HG03575 (cell line): ENCODE results near the gene LOXL1.
"Not testable (repeated sequence)": the region's sequence is repeated elsewhere in the genome, so short reads cannot be mapped to it uniquely, and the experiment has no call there.

Experiments used
- ATAC-seq: cut with Tn5 transposase; IDR thresholded peaks from one replicate; pipeline ENCODE4 v1.9.1; 2021; ENCODE audit not compliant: unreplicated experiment, insufficient number of reproducible peaks, low FRiP score; ENCODE audit errors: extremely low read depth

LOXL1 gene

DNA sequence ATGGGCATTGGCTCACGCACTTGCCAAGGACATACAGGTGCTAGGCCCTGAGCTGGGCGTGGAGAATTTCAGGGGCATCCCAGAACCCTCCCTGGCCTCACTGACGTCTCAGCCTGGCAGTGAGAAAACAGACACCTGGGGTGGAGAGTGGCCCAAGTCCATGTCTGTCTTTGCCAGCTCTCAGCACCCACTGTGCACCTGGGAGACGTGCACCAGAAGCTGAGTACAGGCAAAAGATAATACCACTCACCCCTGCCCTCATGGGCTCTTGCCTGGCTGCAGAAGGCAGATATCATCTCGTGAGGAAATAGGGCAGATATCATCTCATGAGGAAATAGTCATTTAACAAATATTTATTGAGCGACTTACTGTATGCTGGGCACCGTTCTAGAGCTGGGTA lies 8.0 kb downstream of the LOXL1 start:
- ATAC-seq, result no peak

DNA sequence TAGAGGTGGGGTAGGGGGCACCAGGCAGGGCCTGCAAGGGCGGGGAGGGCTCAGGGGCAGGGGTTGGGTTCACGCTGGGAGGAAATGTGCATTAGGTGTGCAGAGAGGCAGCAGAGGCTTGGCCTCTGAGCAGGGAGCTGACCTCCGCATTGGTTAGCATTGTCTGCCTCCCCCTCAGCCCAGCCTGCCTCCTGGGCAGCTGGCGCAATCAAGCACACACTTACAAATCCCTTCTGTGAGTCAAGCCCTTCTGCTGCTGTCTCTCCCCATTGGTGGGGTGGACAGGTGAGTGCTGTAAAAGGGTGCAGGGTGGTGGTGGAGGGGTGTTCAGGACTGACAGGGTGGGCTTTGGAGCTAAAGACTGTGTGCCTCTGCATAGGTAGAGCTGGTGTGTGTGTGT lies 9.3 kb downstream of the LOXL1 start:
- no peak for ATAC-seq

DNA sequence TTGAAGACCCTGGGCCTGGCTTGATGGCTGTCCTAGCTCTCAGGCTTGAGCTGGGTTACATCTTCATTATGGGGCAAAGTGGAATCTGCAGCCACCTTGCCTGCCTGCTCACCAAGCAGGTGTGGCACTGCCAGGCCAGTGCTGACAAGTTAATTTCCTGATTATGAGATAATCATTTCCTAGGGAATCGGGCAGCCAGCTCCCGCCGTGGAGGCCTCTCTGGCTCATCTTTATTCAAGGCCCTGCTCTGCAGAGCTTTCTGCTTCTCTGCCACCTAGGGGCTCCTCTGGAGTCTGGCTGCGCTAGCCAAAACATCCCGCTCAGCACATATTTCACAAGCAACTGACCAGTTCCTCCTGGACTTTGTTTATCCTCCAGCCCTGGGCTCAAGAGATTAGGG lies 9.9 kb downstream of the LOXL1 start:
- ATAC-seq, result no peak

DNA sequence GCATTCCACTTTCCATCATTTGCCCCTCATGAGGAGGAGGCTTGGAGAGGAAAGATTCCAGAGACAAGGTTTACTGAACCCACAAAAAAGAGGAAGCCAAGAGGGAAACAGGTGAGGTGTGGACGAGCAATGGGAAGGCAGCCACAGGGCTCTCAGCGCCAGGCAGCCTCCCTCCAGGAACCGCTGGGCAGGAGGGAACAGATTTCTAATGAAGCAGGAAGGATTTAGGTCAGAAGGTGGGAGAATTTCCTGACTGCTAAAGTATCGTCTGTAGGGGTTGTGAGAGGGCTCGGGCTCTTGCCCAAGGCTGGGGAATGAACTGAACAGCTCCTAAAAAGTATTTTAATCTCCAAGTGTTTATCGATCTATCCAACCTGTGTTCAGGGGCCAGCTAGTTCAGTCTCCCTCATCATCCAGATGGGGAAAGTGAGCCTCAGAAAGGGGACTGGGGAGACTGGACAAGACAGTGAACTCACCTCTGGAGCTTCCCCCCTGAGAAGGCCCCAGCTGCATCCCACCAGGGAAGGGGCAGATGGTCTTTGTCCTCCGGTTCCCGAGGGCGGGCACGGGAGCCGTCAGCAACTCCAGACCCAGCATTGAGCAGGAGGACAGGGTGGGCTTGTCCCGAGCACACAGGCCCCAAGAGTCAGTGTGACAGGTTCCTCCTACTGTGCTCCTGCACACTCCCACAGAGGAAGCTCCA lies 10.5 kb downstream of the LOXL1 start:
- no peak for ATAC-seq

DNA sequence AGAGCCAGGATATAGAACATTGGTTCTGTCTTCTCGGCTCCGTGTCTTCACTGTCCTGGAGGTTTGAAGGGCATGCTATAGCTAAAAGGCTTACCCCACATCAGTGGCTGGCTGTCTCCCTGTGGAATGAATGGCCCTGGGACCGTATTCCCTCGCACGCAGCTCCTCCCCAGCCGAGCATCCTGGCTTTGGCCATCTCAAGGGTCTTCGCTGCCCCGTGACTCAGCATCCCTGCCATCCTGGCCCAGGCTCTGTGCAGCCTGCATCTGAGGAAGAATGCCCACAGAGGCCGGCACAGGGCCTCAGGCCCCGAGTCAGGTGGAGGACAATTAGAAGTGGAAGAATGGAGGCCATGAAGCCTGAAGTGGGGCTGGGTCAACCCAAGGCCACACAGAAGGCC lies 11.0 kb downstream of the LOXL1 start:
- ATAC-seq, result no peak

DNA sequence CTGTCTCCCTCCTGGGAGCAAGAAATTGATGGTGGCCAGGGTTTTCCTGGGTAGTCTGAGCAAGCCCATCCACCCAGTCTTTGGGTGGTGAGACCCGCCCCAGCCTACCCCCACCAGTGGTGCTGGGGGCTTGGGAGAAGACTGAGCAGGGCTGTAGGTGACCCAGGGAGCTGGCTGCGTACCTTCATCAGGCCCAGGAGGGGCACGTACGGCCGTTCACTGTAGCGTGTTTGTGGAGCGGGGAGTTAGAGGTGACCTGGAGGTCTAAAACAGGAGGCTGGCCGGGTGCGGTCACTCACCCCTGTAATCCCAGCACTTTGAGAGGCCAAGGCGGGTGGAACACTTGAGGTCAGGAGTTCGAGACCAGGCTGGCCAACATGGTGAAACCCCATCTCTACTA lies 11.5 kb downstream of the LOXL1 start:
- ATAC-seq, result no peak

DNA sequence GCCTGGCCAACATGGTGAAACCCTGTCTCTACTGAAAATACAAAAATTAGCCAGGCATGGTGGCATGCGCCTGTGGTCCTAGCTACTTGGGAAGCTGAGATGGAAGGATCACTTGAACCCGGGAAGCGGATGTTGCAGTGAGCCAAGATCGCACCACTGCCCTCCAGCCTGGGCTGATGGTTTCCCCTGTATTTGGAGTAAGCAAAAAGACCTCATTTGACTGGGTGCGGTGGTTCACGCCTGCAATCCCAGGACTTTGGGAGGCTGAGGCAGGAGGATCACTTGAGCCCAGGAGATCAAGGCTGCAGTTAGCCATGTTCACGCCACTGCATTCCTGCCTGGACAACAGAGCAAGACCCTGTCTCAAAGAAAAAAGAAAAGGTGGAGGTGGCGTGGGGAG lies 12.3 kb downstream of the LOXL1 start:
- not testable (repeated sequence) for ATAC-seq

DNA sequence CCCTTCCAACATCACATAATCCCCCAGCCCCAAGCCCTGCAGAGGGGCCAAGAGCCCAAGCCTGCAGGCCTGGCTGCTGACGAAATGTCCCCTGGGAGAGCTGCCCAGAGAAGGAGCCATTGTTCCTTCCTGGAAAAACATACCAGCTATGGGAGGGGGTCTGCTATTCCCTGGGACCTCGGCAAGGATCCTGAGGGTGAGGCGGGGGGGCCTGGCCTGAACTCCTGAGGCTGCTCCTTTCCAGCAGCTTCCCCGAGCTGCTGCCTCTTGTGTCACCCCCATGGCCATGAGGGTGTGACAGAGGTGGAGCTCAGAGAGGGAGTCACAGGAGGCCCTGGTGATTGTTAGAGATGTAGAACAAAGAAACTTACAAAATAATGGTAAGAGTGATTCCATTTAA lies 12.9 kb downstream of the LOXL1 start:
- ATAC-seq, result no peak

DNA sequence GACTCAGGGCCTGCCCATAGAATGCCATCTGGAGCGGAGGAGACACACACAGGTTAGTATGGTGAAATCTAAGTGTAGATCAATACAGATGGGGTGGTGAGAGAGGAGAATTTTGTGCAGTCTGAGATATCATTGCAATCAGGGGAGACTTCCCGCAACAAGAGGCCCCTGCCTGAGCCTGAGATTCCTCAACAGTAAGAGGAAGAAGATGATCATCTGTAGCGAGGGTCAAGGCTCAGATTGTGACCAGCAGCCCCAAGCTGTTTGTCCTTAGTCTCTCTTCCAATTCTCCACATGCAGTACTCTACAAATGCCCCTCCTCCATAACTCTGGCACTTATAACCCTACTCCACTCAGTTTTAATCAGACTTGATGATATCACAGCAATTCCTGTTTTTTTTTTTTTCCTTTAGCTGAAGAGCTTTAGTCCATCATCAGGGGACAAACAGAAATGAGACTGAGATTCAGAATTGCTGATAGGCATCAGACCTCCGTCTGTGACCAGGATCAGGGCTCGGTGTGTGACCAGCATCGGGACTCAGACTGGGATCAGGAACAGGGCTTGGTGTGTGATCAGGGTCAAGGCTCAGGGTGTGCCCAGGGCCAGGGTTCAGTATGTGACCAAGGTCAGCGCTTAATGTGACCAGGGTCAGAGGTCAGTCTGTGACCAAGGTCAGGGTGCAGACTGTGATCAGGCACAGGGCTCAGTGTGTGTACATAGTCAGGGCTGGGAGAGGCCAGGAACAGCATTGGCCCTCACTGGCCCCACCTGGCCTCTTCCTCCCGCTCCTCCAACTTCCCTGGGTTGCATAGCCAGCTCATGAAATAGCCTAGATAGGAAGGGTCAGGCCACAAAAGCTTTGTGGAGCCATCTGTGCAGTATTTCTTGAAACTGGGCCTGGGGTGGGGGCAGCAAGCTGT lies 14.1 kb downstream of the LOXL1 start:
- ATAC-seq, result no peak

DNA sequence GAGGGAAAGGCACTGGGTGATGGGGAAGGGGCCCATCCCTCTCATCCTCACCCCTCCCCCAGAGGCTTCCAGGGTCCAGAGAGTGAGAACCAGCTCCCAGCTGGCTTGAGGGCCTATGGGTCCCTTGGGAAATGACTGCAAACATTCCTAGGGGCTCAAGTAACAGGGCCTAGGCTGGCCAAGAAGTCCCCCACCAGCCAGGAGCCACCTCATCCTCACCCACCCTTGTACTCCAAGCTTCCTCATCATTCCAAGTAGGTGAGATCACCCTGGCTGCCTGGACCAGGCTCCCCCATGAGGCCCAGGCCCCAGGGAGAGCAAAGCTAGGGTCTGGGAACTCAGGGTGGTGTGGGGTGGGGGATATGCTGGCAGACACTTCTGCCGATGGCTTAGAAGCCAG lies 14.8 kb downstream of the LOXL1 start:
- ATAC-seq, result no peak

DNA sequence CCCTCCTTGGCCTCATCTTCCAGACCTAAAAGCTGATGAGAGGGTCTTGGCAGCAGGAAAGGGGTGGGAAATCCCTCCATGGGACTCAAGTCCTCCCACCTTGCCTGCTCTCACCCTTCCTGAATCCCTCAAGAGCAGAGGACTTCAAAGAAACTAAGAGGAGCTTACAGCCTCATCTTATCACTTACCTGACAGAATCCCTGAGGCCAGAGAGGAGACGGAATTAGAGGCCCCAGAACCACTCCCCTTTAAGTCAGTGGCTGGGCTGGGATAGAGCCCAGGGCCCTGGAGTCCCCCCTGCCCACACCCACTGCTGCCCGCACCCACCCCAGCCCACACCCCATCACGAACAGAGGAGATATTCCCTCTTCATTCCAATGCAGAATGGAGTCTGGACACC lies 15.2 kb downstream of the LOXL1 start:
- no peak for ATAC-seq

DNA sequence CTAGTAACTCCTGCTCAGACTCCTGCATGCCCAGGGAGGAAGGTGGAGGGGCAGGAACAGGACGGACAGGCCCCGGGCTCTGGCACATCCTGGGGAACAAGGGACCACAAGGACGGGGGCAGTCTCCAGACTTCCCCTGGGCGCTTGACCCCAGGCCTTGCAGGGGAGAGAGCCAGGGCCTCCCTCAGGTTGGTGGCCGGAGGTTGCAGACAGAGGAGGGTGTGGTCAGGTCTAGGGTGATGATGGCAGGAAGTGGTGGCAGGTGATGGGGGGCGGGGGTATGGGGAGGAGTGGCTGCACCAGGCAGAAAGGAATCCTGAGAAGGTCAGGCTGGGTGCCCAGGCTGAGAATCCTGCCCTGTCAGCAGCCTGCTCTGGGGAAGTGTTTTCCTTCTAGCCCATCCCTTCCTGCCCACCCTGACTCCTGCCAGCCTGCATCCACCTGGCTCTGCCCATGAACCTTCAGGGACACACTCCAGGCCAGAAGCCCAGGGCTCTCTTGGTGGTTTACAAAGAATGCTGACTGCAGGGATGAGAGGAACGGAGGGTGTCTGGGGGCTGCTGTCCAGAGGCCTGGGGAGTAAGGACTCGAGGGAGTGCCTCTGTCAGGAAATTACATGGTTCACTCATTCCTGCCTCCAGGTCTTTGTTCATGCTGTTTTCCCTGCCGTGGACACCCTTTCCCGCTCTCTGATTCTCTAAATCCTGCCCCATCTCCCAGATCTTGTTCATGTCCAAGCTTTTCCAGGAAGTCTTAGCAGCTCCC lies 15.8 kb downstream of the LOXL1 start:
- ATAC-seq, result no peak

DNA sequence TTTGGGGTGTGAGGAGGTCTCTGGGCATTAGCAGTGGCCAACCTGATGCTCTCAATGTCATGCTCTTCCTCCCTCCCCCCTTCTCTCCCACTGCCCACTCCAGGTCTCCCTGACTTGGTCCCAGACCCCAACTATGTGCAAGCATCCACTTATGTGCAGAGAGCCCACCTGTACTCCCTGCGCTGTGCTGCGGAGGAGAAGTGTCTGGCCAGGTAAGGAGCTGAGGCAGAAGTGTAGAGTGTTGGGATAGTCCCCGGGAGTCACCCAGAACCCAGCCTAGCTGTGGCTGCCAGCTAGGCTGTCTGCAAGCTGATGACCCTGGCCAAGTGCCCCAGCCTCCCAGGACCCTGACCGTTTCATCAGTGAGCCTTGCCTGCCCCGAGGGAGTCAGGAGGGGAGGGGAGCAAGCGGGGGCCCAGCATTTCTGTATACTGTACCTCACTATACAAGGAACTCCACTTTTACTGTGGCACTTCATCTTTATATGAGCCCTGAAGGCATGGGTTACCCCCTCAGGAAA lies 16.5 kb downstream of the LOXL1 start:
- no peak for ATAC-seq

DNA sequence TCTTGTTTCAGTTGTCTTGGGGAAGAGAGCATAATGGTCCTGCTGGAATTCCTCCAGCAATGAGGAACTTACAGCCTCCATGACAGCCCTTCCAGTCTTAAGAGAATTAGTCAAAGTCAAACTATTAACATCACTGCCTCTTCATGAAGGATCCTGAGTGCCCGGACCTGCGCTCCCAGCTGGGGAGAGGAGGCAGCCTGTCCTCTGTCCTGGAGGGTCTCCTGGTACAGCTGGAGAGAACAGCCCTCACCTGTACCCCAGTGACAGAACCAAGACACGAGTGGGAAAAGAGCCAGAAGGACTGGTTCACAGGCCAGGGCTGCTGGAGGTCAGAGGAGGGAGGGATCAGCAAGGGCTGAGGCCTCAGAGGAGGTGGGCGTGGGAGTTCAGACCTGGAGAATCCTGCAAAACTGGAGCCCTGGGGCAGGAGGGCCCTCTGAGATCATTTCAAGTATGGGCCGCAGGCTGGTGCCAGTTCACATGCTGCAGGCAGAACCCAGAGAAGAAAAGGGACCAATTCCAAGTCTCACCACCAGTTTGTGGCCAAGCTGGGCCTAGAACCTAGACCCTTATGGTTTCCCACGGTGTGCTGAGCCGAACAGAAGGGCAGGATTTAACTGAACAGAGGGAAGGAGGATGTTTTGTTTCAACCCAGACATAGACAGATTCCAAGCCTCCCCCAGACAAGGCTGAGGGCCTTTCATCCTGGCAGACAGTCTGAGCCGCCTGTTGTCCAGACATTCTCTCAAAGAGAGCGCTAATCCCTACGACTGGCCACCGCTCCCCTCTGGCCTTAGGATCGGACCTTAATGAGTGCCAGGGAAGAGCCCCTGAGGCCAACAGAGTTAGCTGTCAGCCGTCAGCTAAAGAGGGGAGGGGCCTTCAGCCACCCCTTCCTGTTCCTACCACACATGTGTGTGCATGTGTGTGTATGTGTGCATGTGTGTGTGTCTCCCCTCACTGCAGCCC lies 18.2 kb downstream of the LOXL1 start:
- ATAC-seq, result no peak

DNA sequence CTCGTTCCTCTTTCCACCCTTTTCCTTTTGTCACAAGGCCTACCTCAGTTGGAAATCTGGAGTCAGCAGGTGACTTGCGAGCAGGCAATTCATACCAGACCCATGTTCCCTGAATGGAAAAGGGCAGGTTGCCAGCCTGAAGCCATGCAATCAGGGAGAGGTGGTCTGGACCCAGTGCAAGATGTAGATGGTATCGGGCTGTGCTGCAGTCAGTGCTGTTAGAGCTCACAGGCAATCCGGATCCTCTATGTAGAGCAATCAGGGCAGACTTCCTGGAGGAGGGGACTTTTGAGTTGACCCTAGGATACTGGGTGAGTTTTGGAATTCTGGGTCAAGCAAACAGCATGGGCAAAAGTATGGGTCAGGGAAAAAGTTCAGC lies 18.9 kb downstream of the LOXL1 start:
- ATAC-seq, result no peak

DNA sequence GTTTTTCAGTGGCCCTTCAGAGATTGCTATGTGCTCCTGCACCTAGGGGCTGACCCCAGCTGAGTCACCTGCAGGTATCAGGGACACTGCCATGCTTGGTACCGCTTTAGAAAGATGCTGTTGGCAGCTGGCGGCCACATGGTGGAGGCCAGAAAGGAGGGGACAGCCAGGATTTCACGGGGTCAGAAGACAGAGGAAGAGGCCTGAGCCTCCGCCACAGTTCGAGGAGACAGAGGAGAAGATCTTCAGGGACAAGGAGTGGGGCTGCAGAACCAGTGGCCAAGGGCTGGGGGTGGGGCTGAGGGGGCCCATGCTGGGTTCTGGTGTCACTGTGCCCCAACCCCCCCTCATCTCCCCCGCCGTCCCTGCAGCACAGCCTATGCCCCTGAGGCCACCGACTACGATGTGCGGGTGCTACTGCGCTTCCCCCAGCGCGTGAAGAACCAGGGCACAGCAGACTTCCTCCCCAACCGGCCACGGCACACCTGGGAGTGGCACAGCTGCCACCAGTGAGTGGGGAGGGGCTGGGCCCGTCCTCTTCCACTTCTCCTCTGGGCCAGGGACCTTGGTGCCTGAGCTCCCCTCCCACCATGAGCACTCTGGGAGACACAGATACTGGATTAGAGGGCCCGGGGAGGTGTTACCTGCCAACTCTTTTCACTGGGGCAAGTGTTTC lies 19.9 kb downstream of the LOXL1 start:
- ATAC-seq, result no peak

DNA sequence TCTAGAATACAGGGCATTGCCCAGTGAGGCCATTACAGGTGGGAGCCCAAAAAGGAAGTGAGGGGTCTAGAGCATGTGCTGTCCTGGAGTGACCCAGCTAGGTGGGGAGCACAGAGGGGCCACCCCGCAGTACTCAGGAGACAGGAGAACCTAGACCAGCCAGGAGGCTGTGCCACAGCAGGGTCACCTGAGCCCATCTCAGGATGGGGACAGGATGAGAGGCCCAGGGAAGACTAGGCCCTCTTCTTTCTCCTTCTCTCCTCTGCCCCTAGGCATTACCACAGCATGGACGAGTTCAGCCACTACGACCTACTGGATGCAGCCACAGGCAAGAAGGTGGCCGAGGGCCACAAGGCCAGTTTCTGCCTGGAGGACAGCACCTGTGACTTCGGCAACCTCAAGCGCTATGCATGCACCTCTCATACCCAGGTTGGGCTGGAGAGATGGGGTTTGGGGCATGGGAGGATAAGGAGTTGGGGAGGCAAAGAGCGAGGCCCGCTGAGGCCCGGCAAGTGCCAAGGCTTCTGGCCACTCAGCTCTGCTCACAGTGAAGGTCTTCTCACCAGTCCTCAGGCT lies 20.6 kb downstream of the LOXL1 start:
- no peak for ATAC-seq

DNA sequence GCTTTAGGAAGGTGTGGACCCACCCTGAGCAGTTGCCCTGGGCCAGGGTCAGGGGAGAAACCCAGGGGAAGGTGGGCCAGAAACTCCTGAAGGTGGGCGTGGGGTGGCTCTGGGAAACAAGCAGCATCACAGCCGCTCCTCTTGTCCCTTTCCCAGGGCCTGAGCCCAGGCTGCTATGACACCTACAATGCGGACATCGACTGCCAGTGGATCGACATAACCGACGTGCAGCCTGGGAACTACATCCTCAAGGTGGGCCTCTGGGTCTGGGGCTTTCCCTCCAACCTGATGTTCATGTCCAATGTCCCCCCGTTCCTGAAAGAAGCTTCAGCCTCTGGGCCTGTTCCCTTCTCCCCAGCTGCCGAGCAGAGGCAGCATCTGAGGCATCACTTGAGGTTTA lies 21.4 kb downstream of the LOXL1 start:
- ATAC-seq, result no peak
